SK-N-SH treated with all-trans-retinoic acid at 6 μM for 48 hours (cell line): Measurements from ENCODE around the gene ASF1B.

Source experiments
- CSDC2 ChIP-seq: fragments of 250-450 bp; sonication (Bioruptor Pico); IDR thresholded peaks from 2 replicates; pipeline ENCODE4 v1.5.0; 2020; ENCODE audit warnings: mild to moderate bottlenecking, moderate library complexity
- ESRRG ChIP-seq: fragments of 250-450 bp; sonication (Bioruptor Pico); IDR thresholded peaks from 2 replicates; pipeline ENCODE4 v1.6.1; 2021; ENCODE audit warnings: mild to moderate bottlenecking
- GLIS3 ChIP-seq: fragments of 250-450 bp; sonication (Bioruptor Pico); IDR thresholded peaks from 2 replicates; pipeline ENCODE4 v1.5.0; 2020; ENCODE audit warnings: mild to moderate bottlenecking, moderate library complexity
- ISL1 ChIP-seq: fragments of 250-450 bp; sonication (Bioruptor Pico); IDR thresholded peaks from 2 replicates; pipeline ENCODE4 v2.1.2; 2022; ENCODE audit warnings: mild to moderate bottlenecking, moderate library complexity
- SNAI2 ChIP-seq: fragments of 250-450 bp; sonication (Bioruptor Pico); IDR thresholded peaks from 2 replicates; pipeline ENCODE4 v1.5.0; 2020; ENCODE audit warnings: mild to moderate bottlenecking, moderate library complexity
- ZFP30 ChIP-seq: fragments of 450-650 bp; formaldehyde crosslinking; IDR thresholded peaks from 2 replicates; pipeline ENCODE4 v1.5.0; 2022; ENCODE audit warnings: mild to moderate bottlenecking, moderate library complexity
- ZNF8 ChIP-seq: fragments of 450-650 bp; formaldehyde crosslinking; IDR thresholded peaks from 2 replicates; pipeline ENCODE4 v1.5.0; 2020; ENCODE audit warnings: mild to moderate bottlenecking, moderate library complexity
- TF ChIP-seq, protein P1 (sequence below): fragments of 250-450 bp; sonication (Bioruptor Pico); IDR thresholded peaks from 2 replicates; pipeline ENCODE4 v1.8.0; 2021; ENCODE audit warnings: low read depth, mild to moderate bottlenecking, moderate library complexity, borderline replicate concordance
- TF ChIP-seq, protein P2 (sequence below): fragments of 250-450 bp; sonication (Bioruptor Pico); IDR thresholded peaks from 2 replicates; pipeline ENCODE4 v1.5.0; 2020; ENCODE audit warnings: mild to moderate bottlenecking, moderate library complexity
- TF ChIP-seq, protein P3 (sequence below): fragments of 250-450 bp; sonication (Bioruptor Pico); IDR thresholded peaks from 2 replicates; pipeline ENCODE4 v1.8.0; 2020; ENCODE audit warnings: mild to moderate bottlenecking, moderate library complexity, borderline replicate concordance
- TF ChIP-seq, protein P4 (sequence below): fragments of 250-450 bp; sonication (Bioruptor Pico); IDR thresholded peaks from 2 replicates; pipeline ENCODE4 v1.5.1; 2021; ENCODE audit warnings: mild to moderate bottlenecking, moderate library complexity
- TF ChIP-seq, protein P5 (sequence below): fragments of 250-450 bp; sonication (Bioruptor Pico); IDR thresholded peaks from 2 replicates; pipeline ENCODE4 v1.5.1; 2020; ENCODE audit warnings: low read depth, mild to moderate bottlenecking, moderate library complexity

DNA sequence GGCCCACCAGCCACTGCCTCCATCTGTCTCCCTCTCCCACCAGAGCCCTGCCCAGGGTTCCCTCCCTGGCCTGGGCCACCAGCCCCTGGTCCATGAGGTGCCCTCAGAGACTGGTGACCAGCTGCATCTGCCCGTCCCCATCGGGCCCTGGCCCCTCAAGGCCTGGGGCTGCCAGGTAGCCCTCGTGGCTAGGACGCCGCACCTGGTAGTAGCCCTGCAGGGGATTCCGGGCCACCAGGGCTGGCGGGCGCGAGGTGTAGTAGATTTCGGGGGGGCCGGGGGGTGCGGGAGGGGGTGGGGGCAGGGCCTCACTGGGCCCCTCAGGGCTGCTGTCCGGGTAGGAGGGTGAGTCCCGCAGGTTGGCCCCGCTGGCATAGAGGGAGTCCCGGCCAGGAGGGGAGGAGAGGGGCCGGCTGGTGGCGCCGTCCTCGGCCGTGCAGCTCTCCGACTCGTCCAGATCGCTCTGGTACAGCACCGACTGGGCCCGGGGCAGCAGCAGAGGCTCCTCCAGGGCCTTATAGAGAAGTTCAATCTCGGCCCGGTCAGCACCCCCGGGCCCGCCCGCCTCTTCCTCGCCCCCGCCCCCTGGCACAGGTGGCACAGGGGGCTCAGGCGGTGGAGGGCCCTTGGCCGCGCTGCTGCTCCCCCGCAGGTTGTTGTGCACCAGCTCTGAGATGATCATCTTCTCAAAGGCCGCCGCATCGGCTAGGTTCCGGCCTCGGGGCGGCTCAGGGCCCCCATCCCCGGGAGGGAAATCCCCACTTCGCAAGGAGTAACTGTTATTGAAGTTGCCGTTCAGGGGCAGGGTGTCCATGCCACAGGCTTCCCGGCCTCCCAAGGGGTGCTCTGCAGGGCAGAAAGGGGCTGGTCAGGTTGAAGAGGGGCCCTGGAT is 14.6 kb upstream of the ASF1B start:
- TF ChIP-seq ZFP30 (CRISPR knock-in tag), result no peak
- TF ChIP-seq, protein P1, sequence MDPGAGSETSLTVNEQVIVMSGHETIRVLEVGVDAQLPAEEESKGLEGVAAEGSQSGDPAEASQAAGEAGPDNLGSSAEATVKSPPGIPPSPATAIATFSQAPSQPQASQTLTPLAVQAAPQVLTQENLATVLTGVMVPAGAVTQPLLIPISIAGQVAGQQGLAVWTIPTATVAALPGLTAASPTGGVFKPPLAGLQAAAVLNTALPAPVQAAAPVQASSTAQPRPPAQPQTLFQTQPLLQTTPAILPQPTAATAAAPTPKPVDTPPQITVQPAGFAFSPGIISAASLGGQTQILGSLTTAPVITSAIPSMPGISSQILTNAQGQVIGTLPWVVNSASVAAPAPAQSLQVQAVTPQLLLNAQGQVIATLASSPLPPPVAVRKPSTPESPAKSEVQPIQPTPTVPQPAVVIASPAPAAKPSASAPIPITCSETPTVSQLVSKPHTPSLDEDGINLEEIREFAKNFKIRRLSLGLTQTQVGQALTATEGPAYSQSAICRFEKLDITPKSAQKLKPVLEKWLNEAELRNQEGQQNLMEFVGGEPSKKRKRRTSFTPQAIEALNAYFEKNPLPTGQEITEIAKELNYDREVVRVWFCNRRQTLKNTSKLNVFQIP (CRISPR knock-in tag), result no peak
- TF ChIP-seq, protein P2, sequence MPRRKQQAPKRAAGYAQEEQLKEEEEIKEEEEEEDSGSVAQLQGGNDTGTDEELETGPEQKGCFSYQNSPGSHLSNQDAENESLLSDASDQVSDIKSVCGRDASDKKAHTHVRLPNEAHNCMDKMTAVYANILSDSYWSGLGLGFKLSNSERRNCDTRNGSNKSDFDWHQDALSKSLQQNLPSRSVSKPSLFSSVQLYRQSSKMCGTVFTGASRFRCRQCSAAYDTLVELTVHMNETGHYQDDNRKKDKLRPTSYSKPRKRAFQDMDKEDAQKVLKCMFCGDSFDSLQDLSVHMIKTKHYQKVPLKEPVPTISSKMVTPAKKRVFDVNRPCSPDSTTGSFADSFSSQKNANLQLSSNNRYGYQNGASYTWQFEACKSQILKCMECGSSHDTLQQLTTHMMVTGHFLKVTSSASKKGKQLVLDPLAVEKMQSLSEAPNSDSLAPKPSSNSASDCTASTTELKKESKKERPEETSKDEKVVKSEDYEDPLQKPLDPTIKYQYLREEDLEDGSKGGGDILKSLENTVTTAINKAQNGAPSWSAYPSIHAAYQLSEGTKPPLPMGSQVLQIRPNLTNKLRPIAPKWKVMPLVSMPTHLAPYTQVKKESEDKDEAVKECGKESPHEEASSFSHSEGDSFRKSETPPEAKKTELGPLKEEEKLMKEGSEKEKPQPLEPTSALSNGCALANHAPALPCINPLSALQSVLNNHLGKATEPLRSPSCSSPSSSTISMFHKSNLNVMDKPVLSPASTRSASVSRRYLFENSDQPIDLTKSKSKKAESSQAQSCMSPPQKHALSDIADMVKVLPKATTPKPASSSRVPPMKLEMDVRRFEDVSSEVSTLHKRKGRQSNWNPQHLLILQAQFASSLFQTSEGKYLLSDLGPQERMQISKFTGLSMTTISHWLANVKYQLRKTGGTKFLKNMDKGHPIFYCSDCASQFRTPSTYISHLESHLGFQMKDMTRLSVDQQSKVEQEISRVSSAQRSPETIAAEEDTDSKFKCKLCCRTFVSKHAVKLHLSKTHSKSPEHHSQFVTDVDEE (CRISPR knock-in tag), result no peak
- no peak for TF ChIP-seq ISL1 (CRISPR knock-in tag)
- TF ChIP-seq, protein P3, sequence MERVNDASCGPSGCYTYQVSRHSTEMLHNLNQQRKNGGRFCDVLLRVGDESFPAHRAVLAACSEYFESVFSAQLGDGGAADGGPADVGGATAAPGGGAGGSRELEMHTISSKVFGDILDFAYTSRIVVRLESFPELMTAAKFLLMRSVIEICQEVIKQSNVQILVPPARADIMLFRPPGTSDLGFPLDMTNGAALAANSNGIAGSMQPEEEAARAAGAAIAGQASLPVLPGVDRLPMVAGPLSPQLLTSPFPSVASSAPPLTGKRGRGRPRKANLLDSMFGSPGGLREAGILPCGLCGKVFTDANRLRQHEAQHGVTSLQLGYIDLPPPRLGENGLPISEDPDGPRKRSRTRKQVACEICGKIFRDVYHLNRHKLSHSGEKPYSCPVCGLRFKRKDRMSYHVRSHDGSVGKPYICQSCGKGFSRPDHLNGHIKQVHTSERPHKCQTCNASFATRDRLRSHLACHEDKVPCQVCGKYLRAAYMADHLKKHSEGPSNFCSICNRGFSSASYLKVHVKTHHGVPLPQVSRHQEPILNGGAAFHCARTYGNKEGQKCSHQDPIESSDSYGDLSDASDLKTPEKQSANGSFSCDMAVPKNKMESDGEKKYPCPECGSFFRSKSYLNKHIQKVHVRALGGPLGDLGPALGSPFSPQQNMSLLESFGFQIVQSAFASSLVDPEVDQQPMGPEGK (CRISPR knock-in tag), result no peak
- TF ChIP-seq, protein P4, sequence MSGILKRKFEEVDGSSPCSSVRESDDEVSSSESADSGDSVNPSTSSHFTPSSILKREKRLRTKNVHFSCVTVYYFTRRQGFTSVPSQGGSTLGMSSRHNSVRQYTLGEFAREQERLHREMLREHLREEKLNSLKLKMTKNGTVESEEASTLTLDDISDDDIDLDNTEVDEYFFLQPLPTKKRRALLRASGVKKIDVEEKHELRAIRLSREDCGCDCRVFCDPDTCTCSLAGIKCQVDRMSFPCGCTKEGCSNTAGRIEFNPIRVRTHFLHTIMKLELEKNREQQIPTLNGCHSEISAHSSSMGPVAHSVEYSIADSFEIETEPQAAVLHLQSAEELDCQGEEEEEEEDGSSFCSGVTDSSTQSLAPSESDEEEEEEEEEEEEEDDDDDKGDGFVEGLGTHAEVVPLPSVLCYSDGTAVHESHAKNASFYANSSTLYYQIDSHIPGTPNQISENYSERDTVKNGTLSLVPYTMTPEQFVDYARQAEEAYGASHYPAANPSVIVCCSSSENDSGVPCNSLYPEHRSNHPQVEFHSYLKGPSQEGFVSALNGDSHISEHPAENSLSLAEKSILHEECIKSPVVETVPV (CRISPR knock-in tag), result no peak
- no peak for TF ChIP-seq SNAI2 (CRISPR knock-in tag)
- no peak for TF ChIP-seq ESRRG (CRISPR knock-in tag)
- no peak for TF ChIP-seq CSDC2 (CRISPR knock-in tag)
- TF ChIP-seq, protein P5, sequence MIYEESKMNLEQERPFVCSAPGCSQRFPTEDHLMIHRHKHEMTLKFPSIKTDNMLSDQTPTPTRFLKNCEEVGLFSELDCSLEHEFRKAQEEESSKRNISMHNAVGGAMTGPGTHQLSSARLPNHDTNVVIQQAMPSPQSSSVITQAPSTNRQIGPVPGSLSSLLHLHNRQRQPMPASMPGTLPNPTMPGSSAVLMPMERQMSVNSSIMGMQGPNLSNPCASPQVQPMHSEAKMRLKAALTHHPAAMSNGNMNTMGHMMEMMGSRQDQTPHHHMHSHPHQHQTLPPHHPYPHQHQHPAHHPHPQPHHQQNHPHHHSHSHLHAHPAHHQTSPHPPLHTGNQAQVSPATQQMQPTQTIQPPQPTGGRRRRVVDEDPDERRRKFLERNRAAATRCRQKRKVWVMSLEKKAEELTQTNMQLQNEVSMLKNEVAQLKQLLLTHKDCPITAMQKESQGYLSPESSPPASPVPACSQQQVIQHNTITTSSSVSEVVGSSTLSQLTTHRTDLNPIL (CRISPR knock-in tag), result no peak
- TF ChIP-seq ZNF8 (CRISPR knock-in tag), result no peak
- no peak for TF ChIP-seq GLIS3 (CRISPR knock-in tag)
